ENCODE results near the gene SMARCAL1. TPM values are rescaled to one million over a fixed set of nuclear protein-coding genes. Genes with fewer than 3 reads are reported as not detected.
"Not testable (repeated sequence)": the region's sequence is repeated elsewhere in the genome, so short reads cannot be mapped to it uniquely, and the experiment has no call there.

SMARCAL1 gene
- 6.5 and 7.3 TPM in 2 replicates for total RNA-seq (2014; rRNA removed; shearing (Covaris generic))
- 15.6 and 22.2 TPM in 2 replicates for polyA plus RNA-seq (2015; cell fraction: cytosol; rRNA removed)
- 13.4 and 19.6 TPM in 2 replicates for polyA plus RNA-seq (2015; cell fraction: nucleus; rRNA removed)

DNA sequence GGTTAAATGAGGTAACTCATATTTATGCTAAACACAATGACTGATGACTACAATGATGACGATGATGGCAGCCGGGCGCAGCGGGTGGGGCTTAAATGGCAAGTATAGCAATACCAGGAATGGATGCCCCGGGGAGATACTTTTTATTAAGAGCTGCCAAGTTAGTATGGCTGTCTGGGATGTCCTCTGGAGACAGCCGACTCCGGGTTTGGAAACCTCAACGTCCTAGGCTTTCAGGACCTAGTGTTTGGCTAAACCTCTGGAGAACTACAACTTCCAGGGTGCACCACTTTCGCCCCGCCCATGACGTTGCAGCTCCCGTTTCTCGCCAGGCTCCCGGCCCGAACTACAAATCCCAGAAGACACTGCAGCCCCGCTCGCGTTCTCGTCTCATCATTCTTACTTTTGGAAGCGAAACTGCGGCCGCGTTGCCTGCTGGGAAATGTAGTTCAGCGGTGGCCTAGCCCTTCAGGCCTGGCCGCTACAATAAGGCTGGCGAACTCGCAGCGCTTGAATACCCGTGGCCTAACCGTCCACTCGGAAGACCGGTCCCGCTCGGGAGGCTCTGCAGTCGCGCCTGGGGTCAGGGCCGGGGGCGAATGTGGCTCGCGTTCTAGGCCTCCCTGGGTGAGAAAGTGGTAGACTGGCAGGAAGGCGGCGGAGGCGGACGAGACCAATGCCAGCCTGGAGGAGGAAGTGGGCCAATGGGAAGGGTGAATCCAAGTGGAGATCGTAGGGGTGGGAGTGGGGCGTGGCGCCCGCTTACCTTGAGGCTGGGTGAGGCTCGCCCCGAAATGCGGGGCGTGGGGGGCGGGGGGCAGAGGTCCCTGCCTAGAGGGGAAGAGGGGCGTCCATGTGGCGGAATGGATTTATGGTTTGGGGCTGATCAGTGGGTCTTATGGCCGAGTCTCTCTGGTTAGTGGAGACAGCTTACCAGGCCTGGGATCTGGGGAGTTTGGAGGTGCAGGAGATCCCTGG, at the start of gene SMARCAL1:
SMARCAL1 (plus strand) TSS at position 463 of the 978 bp plus-strand sequence. CDS start 2,221 bp downstream, outside the sequence.
- DNase-seq (ENCODE audit: low read depth, low spot score): peak; percentile 98
- in situ Hi-C loops (cut with HindIII; ENCODE audit: low pct_unique_long_range_greater_than_20kb, low sequenced_read_pairs): no loop called here

DNA sequence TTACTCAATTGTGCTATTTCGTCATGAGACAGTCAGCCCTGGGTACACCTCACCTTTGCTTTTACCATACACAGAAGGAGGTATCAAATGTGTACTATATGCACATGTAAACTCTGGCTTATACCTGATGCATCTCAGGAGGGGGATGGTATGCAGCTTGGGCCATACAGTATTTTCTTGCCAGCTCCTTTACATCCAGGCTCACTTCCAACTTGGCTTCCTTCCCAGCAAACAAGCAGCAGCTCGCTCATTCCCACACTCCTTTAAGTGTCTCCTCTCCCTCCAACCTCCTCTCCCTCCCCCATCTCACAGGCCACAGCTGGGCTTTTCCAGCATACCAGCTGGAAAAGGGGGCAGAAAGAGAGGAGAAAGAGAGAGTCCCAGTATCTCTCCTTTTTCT, 49.6 kb upstream of the SMARCAL1 start:
- in situ Hi-C loops (cut with HindIII; ENCODE audit: low pct_unique_long_range_greater_than_20kb, low sequenced_read_pairs): no loop called here
- DNase-seq (ENCODE audit: low read depth, low spot score): no peak

DNA sequence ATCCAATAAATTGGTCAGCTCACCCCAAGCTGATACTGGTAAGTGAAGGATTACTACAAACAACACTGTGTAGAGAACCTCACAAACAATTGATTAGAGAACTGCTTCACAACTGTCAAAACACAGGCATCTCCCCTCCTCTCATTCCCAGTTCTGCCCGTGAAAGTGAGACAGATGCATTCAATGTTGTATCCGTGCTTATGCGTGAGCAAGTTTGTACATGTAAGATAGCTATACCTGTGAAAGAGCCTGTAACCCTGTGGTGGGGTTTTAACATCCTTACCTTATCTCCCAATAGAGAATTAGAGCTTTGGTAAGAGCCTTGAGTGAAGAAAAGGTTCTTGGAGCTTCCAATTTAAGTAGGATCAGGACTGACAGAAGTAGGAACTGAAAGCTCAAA, 49.1 kb upstream of the SMARCAL1 start:
- in situ Hi-C loops (cut with HindIII; ENCODE audit: low pct_unique_long_range_greater_than_20kb, low sequenced_read_pairs): no loop called here
- no peak for DNase-seq (ENCODE audit: low read depth, low spot score)

DNA sequence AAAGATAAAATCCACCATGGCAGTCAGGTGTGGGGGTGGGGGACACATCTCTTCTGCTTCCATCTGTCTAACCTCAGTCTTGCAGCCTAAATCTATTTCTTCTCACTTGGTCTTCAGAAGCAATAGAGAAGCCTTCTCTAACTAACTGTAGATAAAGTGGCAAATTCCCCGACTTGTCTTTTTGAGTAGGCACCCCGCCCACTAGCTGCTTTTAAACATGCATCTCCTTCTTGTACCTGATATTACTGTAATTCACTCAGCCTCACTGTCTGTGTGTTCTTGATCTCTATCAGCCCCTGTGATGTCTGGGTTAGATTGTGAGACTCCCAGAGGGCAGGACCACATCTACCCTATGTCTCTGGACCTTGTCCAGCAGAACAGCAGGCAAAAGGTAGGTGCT, 46.8 kb upstream of the SMARCAL1 start:
- DNase-seq (ENCODE audit: low read depth, low spot score): no peak
- in situ Hi-C loops (cut with HindIII; ENCODE audit: low pct_unique_long_range_greater_than_20kb, low sequenced_read_pairs): no loop called here

DNA sequence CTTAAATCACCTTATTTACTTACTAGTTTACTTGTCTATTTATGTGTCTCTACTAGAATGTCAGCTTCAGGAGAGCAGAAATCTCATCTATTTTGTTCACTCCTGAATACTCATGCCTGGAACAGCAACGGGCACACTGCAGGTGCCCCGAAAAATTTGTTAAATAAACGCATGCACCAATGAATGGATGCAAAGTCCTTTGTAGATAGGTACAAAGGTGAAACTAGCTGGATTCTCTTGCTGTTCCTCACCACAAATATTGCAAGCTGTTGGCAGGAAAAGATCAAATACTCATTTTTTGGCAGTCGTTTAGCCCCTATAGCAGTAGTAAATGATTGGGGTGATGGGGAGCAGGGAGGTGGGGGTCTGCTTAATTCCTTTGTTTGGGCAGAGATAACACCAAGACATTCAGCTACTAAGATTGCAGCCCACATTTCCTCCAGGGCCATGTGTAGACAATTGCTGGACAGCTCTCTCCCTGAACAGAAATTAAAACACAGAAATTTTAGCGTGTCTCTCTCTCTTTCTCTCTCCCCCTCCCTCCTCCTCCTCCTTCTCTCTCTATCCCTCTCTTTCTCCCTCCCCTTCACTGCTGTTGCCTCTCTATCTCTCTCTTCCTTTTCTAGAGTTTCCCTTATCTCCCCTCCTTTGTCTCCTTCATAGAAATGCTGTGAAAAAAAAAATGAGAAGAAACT, 45.4 kb upstream of the SMARCAL1 start:
- DNase-seq (ENCODE audit: low read depth, low spot score): no peak
- in situ Hi-C loops (cut with HindIII; ENCODE audit: low pct_unique_long_range_greater_than_20kb, low sequenced_read_pairs): no loop called here

DNA sequence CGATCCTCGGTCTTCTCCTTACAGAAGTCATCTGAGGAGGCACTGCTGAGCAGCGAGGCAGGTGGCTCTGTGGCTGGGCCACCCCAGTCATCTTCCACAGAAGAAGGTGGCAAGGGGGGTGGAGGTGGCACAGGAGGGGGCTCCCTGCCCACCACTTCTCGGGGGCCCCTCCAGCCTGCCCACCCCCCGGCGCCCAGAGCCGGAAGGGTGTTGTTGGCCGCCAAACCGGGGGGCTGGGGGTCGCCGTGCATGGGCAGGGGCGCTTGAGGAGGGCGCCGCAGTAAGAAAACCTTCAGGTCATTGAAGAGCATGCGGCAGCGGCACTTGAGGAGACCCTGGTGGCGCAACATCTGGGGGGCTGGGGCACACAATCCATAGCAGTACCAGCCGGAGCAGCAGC, 42.5 kb upstream of the SMARCAL1 start:
- in situ Hi-C loops (cut with HindIII; ENCODE audit: low pct_unique_long_range_greater_than_20kb, low sequenced_read_pairs): no loop called here

DNA sequence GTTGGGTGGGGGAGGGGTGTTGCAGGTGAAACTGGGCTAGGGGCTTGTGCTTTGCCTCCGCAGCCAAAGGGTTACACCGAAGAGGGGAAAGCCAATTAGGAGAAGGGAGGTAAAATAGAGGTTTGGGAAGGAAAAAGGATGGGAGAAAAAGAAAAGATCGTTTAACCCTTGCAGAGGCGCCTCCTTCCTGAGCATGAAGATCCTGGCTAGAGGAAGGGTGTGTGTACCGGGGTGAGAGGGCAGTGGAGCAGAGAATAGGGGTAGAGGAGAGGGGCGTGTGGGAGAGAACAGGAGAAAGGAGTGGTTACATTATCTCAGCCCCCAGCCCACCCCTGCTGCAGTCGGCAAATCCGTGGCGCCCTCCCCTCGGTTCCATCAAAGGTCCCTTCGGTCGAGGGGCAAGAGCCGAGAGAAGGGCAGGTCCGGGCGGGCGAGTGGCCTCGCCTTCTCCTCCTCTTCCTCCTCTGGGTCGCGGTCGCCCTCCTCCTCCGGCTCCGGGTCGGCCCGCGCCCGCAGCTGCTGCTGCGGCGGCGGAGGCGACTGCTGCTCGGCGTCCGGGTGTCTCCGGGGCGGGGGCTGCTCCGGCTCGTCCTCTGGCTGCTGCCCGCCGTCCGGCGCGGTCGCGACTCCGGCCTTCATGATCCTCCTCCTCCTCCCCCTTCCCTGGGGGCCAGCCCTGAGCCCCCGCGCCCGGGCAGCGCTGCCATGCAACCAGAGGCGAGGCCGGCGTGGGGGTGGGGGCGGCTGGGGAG, 41.1 kb upstream of the SMARCAL1 start:
- in situ Hi-C loops (cut with HindIII; ENCODE audit: low pct_unique_long_range_greater_than_20kb, low sequenced_read_pairs): no loop called here
- no peak for DNase-seq (ENCODE audit: low read depth, low spot score)

More for the DNA sequence above, 42.5 kb upstream of the SMARCAL1 start:
- DNase-seq (ENCODE audit: low read depth, low spot score): no peak

DNA sequence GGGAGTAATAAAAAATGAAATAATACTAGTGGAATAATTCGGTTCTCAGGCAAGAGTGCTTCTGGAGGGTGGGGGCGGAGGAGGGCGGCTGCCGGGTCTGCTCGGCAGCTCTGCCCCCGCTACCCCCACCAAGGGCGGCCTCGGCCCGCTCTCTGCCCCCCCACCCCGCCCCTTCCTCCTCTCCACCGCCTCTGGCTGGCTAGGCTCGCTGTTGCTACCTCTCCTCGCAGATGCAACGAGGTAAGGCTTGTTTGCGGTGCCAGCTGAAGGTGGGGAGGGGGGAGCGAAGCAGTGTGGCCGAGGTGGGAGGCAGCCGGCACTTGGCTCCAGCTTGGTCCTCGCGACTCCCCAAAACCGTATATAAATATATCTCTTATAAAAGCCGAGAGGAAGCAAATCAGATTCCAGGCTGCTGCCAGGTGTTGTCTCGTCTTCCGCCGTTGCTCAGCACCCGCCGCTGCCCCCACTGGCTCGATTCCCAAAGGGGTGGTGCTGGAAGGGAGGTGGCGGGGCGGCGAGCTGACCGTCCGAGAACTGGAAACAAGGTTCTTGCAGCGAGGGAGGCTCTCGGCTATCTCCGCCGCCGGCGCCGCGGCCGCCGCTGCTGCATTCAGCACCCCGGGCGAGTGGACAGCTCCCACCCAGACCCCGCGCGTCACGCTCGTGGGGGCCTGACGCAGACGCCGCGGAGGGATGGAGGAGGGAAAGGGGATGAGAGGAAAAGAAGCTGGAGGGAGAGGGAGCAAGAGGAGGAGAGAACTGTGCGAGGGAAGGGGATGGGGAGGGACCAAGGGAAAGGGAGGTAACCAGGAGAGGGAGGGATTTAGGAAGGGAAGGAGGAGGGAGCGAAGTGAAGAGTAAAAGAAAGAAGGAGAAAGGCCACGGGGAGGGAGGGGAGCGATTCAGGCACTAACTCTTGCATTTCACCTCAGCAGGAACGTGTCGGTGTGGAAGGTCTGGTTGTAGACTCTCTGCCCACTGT, 40.3 kb upstream of the SMARCAL1 start, which contains the start of gene MARCHF4:
MARCHF4 (minus strand) TSS at position 763 of the 982 bp plus-strand sequence. CDS start 2,223 bp downstream, outside the sequence.
- in situ Hi-C loops (cut with HindIII; ENCODE audit: low pct_unique_long_range_greater_than_20kb, low sequenced_read_pairs): no loop called here
- peak; percentile 39 for DNase-seq (ENCODE audit: low read depth, low spot score)

DNA sequence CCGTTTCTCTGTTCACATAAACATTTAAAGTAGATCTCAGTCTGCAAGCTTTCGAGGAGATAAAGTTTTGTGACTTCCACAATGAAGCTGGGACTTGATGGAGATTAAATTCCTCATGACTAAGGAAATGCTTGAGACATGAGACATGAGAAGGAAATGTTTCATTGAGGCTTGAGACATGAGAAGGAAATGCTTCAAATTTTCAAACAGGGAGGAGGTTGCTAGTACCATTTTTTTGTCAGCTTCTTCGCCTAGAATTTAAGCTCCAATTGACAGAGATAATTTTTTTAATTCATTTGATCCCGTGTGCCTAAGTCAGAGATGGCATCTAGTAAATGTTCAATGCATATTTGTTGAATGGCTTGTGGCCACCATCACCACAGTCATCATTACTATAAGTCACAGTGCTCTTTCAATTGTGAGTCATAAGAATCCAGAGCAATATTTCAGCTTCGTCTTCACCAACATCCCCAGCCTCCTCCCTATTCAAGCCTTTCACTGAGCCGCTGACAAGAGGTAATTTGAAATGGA, 39.5 kb upstream of the SMARCAL1 start:
- in situ Hi-C loops (cut with HindIII; ENCODE audit: low pct_unique_long_range_greater_than_20kb, low sequenced_read_pairs): no loop called here
- no peak for DNase-seq (ENCODE audit: low read depth, low spot score)

DNA sequence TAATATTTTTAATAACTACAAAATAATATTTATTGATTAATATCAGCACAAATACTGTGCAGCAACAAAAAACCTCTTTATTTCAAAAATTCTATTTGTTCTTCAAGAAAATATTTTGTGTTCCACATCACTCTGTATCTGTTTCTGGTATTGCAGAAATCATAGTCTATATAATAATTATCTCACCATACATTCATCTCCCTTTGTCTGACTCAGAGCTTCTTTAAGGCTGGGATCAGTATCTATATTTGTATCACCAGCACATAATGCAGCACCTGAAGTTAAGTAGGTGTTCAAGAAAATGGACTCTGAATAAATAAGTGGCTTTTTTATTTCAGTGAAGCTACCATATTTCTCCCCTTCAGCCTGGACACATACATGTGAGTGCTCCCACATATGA, 38.4 kb upstream of the SMARCAL1 start:
- in situ Hi-C loops (cut with HindIII; ENCODE audit: low pct_unique_long_range_greater_than_20kb, low sequenced_read_pairs): no loop called here

DNA sequence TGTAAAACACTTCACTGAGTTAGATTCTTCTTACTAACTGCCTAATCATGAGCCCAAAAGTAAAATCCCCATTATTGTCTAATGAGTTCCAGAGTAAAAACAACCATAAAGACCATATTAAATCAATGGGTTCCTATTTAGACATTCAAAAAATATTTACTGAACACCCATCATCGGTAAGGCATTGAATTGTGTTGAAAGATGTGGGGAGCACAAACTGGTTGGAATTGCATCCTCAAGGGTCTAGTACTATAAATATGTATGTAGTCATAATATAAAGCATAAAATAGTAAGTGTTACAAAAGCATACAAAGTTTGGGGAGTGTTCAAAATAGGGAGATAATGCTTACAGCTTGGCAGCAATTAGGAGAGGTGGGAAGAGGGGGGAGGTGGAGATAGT, 37.0 kb upstream of the SMARCAL1 start:
- DNase-seq (ENCODE audit: low read depth, low spot score): no peak
- in situ Hi-C loops (cut with HindIII; ENCODE audit: low pct_unique_long_range_greater_than_20kb, low sequenced_read_pairs): no loop called here

More for the DNA sequence above, 38.4 kb upstream of the SMARCAL1 start:
- DNase-seq (ENCODE audit: low read depth, low spot score): no peak

DNA sequence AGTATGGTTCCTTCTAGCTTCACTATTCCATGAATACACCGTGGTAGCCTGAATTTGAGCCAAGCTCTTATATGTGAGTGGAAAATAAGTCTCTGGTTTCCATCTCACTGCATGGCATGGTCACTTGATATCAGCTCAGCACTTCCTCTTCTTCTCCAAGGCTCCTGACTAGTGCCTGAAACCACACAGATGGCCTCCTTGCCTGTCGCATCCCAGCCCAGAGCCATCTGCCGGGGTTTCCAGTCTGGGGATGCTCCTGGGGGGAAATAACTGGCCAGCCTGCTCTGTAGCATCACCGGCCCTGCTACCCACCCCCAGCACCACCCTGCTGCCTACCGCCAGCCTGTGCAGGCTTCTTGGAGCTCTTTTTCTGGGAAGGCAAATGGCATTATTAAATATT, 32.3 kb upstream of the SMARCAL1 start:
- in situ Hi-C loops (cut with HindIII; ENCODE audit: low pct_unique_long_range_greater_than_20kb, low sequenced_read_pairs): no loop called here
- DNase-seq (ENCODE audit: low read depth, low spot score): no peak

DNA sequence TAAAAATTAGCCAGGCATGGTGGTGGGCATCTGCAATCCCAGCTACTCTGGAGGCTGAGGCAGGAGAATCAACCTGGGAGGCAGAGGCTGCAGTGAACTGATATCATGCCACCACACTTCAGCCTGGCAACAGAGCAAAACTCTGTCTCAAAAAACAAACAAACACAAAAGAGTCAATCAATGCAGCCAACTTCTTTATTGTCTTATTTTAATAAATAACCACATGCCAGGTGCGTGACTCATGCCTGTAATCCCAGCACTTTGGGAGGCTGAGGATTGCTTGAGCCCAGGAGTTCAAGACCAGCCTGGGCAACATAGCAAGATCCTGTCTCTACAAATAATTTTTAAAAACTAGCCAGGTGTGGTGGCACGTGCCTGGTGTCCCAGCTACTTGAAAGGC, 27.9 kb upstream of the SMARCAL1 start:
- in situ Hi-C loops (cut with HindIII; ENCODE audit: low pct_unique_long_range_greater_than_20kb, low sequenced_read_pairs); DNase-seq (ENCODE audit: low read depth, low spot score): not testable (repeated sequence)

DNA sequence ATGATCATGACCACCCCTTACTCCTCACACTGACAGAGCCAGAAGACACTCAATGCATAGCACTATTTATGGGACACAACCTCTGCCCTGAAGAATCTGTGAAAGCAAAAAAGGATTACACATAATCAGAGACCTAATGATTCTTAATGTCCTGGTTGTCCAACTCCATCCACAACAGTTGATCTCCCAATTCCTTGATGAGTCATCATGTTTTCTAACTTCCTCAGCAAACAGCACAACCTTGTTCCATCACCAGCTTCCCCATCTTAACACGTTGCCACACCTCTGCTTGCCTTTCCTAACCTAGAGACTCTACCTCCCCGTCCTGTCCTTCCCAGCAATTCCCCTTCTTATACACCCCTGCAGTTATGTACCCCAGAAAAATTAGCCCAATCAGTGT, 26.8 kb upstream of the SMARCAL1 start:
- no peak for DNase-seq (ENCODE audit: low read depth, low spot score)
- in situ Hi-C loops (cut with HindIII; ENCODE audit: low pct_unique_long_range_greater_than_20kb, low sequenced_read_pairs): no loop called here

DNA sequence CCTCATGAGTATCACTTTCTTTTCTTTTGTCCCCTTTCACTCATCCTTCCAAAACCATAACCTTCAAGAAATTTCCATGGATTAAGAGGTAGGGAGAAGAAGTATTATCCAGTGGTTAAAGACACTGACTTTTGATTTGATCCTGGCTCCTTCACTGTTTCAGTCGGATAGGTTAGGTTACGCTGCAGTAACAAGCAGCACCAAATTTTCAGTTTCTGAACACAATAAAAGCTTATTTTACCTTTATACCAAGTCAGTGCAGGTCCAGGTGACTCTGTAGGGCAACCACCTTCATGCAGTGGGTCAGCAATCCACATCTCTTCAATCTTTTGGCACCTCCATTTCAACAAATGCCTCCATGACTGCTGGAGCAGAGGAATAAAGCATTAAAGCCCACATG, 25.0 kb upstream of the SMARCAL1 start:
- no peak for DNase-seq (ENCODE audit: low read depth, low spot score)
- in situ Hi-C loops (cut with HindIII; ENCODE audit: low pct_unique_long_range_greater_than_20kb, low sequenced_read_pairs): no loop called here
